ENCODE measurements around the gene PLEKHJ1.

PLEKHJ1 gene

DNA sequence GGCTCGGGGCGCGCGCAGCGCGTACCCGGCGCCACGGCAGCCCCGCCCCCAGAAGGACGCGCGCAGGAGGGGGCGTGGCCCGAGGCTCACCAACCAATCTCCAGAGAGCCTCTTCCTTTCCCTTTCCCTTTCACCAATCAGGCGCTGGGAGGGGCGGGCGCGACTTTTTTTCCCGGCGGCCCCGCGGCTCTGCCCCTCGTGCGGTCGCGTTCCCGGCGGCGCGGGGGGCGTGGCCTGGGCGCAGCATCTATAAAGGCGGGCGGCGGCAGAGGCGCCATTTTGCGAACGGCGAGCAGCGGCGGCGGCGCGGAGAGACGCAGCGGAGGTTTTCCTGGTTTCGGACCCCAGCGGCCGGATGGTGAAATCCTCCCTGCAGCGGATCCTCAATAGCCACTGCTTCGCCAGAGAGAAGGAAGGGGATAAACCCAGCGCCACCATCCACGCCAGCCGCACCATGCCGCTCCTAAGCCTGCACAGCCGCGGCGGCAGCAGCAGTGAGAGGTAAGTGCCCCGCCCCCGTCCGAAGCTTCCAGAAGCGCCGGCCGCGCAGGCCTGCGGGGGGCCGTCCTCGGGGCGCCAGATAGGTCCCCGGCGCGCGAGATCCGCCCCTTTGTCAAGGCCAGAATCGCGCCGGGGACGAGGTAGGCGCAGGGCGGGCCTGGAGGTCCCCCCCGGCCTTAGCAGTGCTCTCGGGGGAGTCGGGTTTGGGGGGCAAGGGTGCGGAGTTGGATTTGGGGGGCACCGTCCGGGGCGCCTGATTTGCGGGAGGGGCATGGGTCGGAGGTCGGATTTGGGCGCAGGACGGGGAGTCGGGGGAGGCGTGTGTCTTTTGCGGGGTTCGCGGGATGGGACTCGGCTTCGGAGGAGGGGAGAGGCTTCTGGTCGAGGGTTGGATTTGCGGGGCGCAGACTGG is 33.4 kb upstream of the PLEKHJ1 start:
- DNase-seq = peak; percentile 99

- DNase-seq = no peak
Observed at GRCh38 chr19:2268861-2269243, 32.7 kb upstream of the PLEKHJ1 start.

- no peak for DNase-seq
Observed at GRCh38 chr19:2268480-2268830, 32.3 kb upstream of the PLEKHJ1 start.

- DNase-seq = no peak
Observed at GRCh38 chr19:2266183-2266993, 30.3 kb upstream of the PLEKHJ1 start.

DNA sequence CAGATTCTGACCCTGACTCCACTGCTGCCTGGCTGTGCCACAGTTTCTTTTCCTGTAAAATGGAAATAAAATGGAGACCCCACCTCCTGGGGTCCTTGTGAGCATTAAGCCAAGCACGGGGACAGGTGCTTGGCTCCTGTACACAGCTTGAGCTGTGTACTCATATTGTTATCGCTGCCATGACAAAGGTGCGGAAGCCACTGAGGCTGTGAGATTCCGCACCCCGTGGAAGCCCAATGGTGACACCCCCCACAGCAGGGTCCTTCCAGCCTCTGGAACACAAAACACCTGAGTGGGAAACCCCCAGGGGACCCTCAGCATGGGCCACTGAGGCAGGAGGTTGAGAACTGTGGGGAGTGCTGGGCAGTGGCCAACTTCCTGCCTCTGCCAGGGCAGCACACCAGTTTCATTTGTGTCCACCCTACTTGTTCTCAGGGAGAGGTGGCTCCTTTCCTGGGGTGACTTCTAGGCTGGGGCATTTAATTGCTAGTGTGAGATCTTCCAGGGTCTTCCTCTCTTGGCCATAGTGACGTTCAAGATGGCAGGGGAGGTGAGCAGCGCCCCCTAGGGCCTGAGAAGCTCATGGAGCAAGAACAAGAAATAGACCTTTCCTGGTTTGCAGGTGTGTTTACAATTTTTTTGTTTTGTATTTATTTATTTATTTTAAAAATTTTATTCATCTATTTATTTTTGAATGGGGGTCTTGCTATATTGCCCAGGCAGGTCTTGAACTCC is 25.5 kb upstream of the PLEKHJ1 start:
- no peak for DNase-seq

- DNase-seq = no peak
Observed at GRCh38 chr19:2260341-2260805, 24.2 kb upstream of the PLEKHJ1 start.

- DNase-seq = no peak
Observed at GRCh38 chr19:2259336-2259735, 23.2 kb upstream of the PLEKHJ1 start.

DNA sequence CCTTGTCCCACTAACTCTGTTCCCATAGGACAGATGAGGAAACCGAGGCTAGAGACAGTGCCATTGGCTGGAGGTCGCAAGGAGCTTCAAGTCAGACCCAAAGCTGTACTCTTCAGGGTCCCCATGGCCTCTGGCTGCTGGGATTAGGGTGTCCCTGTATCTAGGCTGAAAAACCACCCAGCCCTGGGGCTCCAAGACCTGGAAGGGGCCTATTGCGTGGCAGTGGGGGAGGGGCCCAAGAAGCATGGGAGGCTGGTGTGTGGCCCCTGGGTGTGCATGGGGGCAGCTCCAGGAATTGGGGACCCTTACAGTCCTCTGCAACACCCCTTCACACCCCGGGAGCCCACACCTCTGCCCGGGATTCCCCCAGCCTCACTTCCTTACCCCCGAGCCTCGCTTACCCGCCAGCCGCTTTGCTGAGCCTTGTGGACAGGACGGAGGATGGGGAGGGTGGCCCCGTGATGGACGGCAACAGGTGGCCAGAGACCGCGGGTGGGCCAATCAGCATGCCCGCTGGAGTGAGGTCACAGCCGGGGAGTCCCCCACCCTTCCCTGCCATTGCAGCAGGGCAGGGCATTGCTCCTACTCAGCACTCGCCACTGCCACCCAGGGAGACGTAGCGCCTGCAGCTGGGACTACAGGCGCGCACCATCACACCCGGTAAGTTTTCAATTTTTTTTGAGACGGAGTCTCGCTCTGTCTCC is 20.0 kb upstream of the PLEKHJ1 start, which contains the start of gene JSRP1:
Gene JSRP1 (minus strand): TSS at position 436 of the 704 bp plus-strand sequence. CDS start 1,103 bp downstream, outside the sequence.
- DNase-seq = peak; percentile 86

GRCh38 chr19:2255112-2255845 is 19.1 kb upstream of the PLEKHJ1 start:
- peak; percentile 35 for DNase-seq

DNA sequence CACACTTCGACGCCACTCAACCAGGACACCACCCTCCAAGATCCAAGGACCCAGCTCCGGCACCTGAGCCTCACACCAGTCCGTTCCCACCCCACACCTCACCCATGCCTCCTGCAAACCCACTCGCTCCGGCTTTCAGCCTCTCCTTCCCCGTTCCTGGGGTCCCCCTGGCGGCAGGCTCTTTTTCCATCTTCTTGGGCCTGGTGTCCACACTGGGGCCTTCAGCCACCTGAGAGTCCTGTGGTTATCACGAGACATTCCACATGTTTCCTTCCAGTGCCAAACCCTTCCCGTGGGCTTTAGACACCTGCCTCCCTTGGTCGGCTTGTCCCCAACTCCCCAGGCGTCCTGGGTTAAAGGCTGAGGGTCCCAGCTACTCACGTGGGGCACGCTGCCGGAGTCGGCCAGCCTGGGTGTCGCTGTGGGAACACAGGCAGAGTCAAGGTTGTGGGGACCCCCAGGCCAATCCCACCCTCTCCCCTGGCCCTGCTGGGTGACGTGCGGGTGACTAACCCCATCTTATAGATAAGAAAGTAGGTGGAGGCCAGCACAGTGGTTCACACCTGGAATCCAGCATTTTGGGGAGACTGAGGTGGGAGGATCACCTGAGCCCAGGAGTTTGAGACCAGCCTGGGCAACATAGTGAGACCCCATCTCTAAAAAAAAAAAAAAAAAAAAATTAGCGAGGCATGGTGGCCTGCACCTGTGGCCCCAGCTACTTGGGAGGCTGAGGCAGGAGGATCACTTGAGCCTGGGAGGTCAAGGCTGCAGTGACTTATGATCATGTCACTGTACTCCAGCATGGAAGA is 18.1 kb upstream of the PLEKHJ1 start:
- no peak for DNase-seq

GRCh38 chr19:2253106-2254063 is 17.3 kb upstream of the PLEKHJ1 start:
- no peak for DNase-seq

- no peak for DNase-seq
Observed at GRCh38 chr19:2252797-2253105, 16.6 kb upstream of the PLEKHJ1 start.

- no peak for DNase-seq
Observed at GRCh38 chr19:2252055-2252796, 16.1 kb upstream of the PLEKHJ1 start.

GRCh38 chr19:2251106-2252054 is 15.3 kb upstream of the PLEKHJ1 start:
- DNase-seq = no peak

GRCh38 chr19:2250766-2251105 is 14.6 kb upstream of the PLEKHJ1 start:
- DNase-seq = no peak

DNA sequence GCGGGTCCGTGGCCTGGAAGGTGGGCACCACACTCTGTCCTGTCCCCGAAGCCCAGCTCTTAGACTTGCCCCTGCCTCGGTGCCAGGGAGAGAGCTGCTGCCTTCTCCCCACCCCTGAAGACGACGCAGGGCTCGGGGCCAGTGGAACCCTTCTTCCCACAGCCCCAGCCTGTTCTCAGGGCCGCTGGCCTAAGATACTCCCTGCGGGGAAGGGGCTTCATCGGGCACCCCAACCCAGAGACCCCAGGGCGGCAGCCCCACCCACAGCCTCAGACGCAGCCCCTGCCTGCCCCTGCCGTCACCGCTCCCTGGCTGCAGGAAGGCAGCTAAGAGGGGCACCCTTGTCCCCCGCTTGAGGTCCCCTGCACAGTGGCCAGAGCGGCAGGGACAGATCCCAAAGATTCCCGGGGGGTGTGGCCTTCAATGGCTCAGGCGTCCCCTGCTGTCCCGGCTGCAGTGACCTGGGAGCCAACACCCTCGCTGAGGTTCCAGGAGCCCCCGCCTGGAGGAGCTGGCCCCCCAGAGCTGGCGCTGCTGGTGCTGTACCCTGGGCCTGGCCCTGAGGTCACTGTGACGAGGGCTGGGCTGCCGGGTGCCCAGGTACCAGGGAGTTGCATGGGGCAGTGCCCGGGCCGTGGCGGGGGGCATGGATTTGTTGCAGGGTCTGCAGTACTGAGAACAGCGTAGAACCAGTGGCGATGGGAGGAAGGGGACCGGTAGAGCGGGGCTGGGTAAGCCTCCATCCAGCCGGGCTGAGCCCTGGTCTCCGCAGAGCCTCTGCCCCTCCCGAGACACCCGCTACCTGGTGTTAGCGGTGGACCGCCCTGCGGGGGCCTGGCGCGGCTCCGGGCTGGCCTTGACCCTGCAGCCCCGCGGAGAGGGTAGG is 14.0 kb upstream of the PLEKHJ1 start:
- no peak for DNase-seq
